Measurements from ENCODE around the gene MCF2L. TPM values are rescaled to one million over a fixed set of nuclear protein-coding genes. Genes with fewer than 3 reads are reported as not detected.
"Not testable (repeated sequence)": the region's sequence is repeated elsewhere in the genome, so short reads cannot be mapped to it uniquely, and the experiment has no call there.

The MCF2L gene
- total RNA-seq, 1 experiment from 2014 or later: 3.0 TPM

GRCh38 chr13:113049981-113050380 lies 81.0 kb downstream of the MCF2L start:
- in situ Hi-C loops (cut with HindIII; ENCODE audit: low pct_unique_long_range_greater_than_20kb, low sequenced_read_pairs): no loop called here
- no peak for DNase-seq (ENCODE audit: low read depth)

- DNase-seq (ENCODE audit: low read depth): no peak
- in situ Hi-C loops (cut with HindIII; ENCODE audit: low pct_unique_long_range_greater_than_20kb, low sequenced_read_pairs): no loop called here
Measured at GRCh38 chr13:113050734-113051431, 81.9 kb downstream of the MCF2L start.

GRCh38 chr13:113051641-113052040 lies 82.6 kb downstream of the MCF2L start:
- no peak for DNase-seq (ENCODE audit: low read depth)
- in situ Hi-C loops (cut with HindIII; ENCODE audit: low pct_unique_long_range_greater_than_20kb, low sequenced_read_pairs): no loop called here

GRCh38 chr13:113052206-113052605 lies 83.2 kb downstream of the MCF2L start:
- in situ Hi-C loops (cut with HindIII; ENCODE audit: low pct_unique_long_range_greater_than_20kb, low sequenced_read_pairs): no loop called here
- no peak for DNase-seq (ENCODE audit: low read depth)

DNA sequence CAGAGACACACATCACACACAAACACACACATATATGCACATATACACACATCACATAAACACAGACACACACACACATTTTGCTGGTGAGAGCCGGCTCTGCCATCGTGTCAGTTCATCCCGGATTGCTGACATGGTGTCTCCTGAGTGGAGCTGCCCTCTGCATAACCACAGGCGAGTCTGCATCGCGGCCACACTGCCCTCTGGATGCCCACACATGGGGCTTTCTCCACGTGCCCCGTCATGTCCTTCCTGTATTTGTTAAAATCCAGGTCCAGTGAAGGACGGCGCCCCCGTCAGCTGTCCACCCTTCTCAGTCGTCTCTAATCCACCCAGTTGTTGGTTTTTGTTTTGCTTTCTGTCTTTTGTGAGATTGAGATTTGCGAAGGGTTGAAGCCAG lies 84.0 kb downstream of the MCF2L start:
- DNase-seq (ENCODE audit: low read depth): no peak
- in situ Hi-C loops (cut with HindIII; ENCODE audit: low pct_unique_long_range_greater_than_20kb, low sequenced_read_pairs): no loop called here

DNA sequence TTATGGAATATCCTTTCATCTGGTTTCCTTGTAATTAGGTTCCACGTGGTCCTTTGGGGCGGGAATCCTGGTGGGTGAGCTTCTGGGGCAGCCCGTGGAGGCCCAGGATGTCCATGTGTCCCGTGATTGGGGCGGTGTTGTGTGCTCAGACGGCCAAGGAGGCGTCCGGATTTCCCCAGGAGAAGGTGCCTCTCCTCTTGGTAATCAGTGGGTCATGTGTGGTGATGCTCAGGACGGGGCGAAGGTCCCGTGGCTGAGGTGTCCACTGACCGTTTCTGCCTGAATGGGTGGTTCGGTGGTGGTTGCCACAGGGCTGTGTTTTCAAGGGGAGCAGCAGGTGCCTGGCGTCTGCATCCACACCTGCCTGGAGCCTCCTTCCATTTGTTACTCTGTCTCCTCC lies 84.4 kb downstream of the MCF2L start:
- in situ Hi-C loops (cut with HindIII; ENCODE audit: low pct_unique_long_range_greater_than_20kb, low sequenced_read_pairs): no loop called here
- DNase-seq (ENCODE audit: low read depth): no peak

- DNase-seq (ENCODE audit: low read depth): no peak
- in situ Hi-C loops (cut with HindIII; ENCODE audit: low pct_unique_long_range_greater_than_20kb, low sequenced_read_pairs): no loop called here
Measured at GRCh38 chr13:113053801-113054604, 85.0 kb downstream of the MCF2L start.

GRCh38 chr13:113057084-113057483 lies 88.1 kb downstream of the MCF2L start:
- no peak for DNase-seq (ENCODE audit: low read depth)
- in situ Hi-C loops (cut with HindIII; ENCODE audit: low pct_unique_long_range_greater_than_20kb, low sequenced_read_pairs): no loop called here

DNA sequence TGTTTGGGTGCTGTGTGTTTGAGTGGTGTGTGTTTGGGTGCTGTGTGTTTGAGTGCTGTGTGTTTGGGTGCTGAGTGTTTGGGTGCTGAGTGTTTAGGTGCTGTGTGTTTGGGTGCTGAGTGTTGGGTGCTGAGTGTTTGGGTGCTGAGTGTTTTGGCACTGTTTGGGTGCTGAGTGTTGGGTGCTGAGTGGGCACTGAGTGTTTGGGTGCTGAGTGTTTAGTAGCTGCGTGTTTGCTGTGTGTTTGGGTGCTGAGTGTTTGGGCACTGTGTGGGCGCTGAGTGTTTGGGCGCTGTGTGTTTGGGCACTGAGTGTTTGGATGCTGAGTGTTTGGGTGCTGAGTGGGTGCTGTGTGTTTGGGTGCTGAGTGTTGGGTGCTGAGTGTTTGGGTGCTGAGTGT lies 88.5 kb downstream of the MCF2L start:
- DNase-seq (ENCODE audit: low read depth); in situ Hi-C loops (cut with HindIII; ENCODE audit: low pct_unique_long_range_greater_than_20kb, low sequenced_read_pairs): not testable (repeated sequence)

DNA sequence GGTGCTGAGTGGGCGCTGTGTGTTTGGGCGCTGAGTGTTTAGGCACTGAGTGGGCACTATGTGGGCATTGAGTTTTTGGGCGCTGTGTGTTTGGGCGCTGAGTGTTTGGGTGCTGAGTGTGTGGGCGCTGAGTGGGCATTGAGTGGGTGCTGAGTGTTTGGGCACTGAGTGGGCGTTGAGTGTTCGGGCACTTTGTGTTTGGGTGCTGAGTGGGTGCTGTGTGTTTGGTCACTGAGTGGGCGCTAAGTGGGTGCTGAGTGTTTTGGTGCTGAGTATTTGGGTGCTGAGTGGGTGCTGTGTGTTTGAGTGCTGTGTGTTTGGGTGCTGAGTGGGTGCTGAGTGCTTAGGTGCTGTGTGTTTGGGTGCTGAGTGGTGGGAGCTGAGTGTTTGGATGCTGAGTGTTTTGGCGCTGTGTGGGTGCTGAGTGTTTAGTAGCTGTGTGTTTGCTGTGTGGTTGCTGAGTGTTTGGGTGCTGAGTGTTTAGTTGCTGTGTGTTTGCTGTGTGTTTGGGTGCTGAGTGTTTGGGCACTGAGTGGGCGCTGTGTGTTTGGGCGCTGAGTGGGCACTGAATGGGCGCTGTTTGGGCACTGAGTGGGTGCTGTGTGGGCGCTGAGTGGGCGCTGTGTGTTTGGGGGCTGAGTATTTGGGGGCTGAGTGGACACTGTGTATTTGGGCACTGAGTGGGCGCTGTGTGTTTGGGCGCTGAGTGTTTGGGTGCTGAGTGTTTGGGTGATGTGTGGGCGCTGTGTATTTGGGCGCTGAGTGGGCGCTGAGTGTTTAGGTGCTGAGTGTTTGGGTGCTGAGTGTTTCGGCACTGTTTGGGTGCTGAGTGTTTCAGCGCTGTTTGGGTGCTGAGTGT lies 89.3 kb downstream of the MCF2L start:
- in situ Hi-C loops (cut with HindIII; ENCODE audit: low pct_unique_long_range_greater_than_20kb, low sequenced_read_pairs): no loop called here
- DNase-seq (ENCODE audit: low read depth): no peak

GRCh38 chr13:113058988-113059850 lies 90.2 kb downstream of the MCF2L start:
- in situ Hi-C loops (cut with HindIII; ENCODE audit: low pct_unique_long_range_greater_than_20kb, low sequenced_read_pairs): no loop called here
- no peak for DNase-seq (ENCODE audit: low read depth)

DNA sequence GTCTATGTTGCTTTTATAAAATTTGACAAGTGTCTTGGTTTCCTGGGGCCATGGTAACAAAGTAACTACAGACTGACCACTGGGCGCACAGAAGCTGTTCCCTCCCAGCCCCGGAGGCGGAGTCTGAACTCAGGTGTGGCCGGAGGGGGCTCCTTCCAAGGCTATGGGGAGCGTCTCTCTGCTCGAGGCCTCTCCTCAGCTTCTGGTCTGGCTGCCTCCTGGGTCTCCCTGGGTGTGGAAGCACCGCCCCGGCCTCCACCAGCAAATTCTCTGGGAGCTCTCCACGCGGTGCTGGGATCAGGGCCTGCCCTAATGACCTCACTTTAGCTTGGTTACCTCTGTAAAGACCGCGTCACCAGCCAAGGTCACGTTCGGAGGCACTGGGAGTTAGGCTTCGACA lies 90.9 kb downstream of the MCF2L start:
- in situ Hi-C loops (cut with HindIII; ENCODE audit: low pct_unique_long_range_greater_than_20kb, low sequenced_read_pairs): no loop called here

GRCh38 chr13:113060557-113061270 lies 91.7 kb downstream of the MCF2L start:
- in situ Hi-C loops (cut with HindIII; ENCODE audit: low pct_unique_long_range_greater_than_20kb, low sequenced_read_pairs): no loop called here

More for the DNA sequence above, 90.9 kb downstream of the MCF2L start:
- no peak for DNase-seq (ENCODE audit: low read depth)

DNA sequence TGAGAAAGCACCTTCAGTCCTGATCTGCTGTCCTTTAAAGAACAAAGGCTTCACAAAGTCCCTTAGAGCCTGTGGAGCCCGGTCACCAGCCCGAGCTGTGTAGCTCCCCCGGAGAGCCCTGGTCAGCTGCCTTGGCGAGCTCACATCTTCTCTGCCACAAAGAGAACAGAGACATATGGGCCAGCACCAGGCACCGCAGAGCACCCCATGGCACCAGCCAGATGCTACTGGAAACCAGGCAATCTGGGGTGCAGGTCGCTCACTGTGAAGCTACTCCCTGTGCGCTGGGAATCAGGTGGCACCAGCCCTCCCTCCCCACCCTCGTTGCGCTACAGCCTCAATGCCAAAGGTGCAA lies 92.2 kb downstream of the MCF2L start:
- DNase-seq (ENCODE audit: low read depth): no peak
- in situ Hi-C loops (cut with HindIII; ENCODE audit: low pct_unique_long_range_greater_than_20kb, low sequenced_read_pairs): no loop called here

More at GRCh38 chr13:113060557-113061270, 91.7 kb downstream of the MCF2L start:
- DNase-seq (ENCODE audit: low read depth): no peak

DNA sequence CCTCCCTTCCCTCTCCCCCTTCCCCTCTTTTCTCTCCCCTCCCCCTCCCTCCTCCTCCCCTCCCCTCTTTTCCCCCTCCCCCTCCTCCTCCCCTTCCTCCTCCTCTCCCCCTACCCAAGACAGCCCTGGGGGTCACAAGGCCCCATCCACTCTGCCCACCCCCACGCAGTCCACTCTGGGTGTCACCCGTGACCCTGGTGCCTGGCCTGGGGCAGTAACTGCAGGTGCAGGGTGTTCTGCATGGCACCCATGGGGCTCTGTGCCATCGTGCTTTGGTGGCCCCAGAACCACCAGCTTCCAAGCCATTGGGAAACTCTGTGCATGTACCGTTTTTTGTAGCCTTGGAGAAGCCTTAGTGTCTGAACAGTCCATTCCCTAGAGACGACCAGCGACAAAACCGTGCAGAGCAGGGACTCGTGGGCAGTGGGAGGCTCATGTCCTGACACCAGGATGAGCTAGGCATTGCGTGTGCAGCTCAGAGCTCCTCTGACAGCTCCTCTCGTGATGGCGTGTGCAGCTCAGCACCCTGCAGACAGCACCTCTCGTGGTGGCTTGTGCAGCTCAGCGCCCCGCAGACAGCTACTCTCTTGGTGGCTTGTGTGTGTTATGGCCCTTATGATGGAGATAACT lies 92.9 kb downstream of the MCF2L start:
- DNase-seq (ENCODE audit: low read depth): no peak
- in situ Hi-C loops (cut with HindIII; ENCODE audit: low pct_unique_long_range_greater_than_20kb, low sequenced_read_pairs): no loop called here

GRCh38 chr13:113062691-113063090 lies 93.7 kb downstream of the MCF2L start:
- DNase-seq (ENCODE audit: low read depth): no peak
- in situ Hi-C loops (cut with HindIII; ENCODE audit: low pct_unique_long_range_greater_than_20kb, low sequenced_read_pairs): no loop called here

DNA sequence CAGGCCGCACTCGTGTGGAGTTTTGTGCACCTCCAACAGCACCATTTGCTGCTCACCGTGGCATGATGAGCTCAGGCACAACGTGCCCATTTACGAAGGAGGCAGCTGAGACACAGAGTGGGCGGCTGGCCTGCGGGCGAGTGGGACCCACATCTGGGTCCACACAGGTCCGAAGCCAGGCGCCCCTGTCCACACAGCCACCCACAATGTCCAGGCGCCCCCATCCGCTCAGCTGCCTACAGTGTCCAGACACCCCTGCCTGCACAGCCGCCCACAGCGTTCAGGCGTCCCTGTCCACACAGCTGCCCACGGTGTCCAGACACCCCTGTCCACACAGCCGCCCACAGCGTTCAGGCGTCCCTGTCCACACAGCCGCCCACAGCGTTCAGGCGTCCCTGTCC lies 94.1 kb downstream of the MCF2L start:
- in situ Hi-C loops (cut with HindIII; ENCODE audit: low pct_unique_long_range_greater_than_20kb, low sequenced_read_pairs): no loop called here
- no peak for DNase-seq (ENCODE audit: low read depth)

Measured in Caki2 (cell line).